DOHH2 (cell line): ENCODE measurements around the gene MARCHF9.
"Not testable (repeated sequence)": the region's sequence is repeated elsewhere in the genome, so short reads cannot be mapped to it uniquely, and the experiment has no call there.

Experiments used
- H3F3A ChIP-seq: fragments of 200-600 bp; sonication (generic), shearing (Covaris generic); 2 replicates; pipeline ENCODE4 v1.6.0; 2016; ENCODE audit warnings: antibody characterized with exemption, mild to moderate bottlenecking; ENCODE audit not compliant: control insufficient read depth, insufficient read depth
- H3K27ac ChIP-seq: fragments of 200-600 bp; sonication (generic); 2 replicates; pipeline ENCODE4 v1.5.1; 2014; ENCODE audit warnings: low read depth, mild to moderate bottlenecking, low read length, moderate library complexity
- H3K27me3 ChIP-seq: fragments of 200-600 bp; sonication (generic); 2 replicates; pipeline ENCODE4 v1.6.1; 2014; ENCODE audit warnings: mild to moderate bottlenecking, low read length, mixed read lengths; ENCODE audit not compliant: control insufficient read depth
- H3K36me3 ChIP-seq: fragments of 200-600 bp; sonication (generic); 2 replicates; pipeline ENCODE4 v1.6.1; 2014; ENCODE audit warnings: mild to moderate bottlenecking, low read length, moderate library complexity, mixed read lengths; ENCODE audit not compliant: control insufficient read depth
- H3K4me1 ChIP-seq: fragments of 200-600 bp; sonication (generic); 2 replicates; pipeline ENCODE4 v1.6.1; 2014; ENCODE audit warnings: mild to moderate bottlenecking, low read length, mixed read lengths; ENCODE audit not compliant: control insufficient read depth
- H3K4me2 ChIP-seq: fragments of 200-600 bp; sonication (generic); 2 replicates; pipeline ENCODE4 v1.6.0; 2014; ENCODE audit warnings: mild to moderate bottlenecking, low read length, moderate library complexity
- H3K4me3 ChIP-seq: fragments of 200-600 bp; sonication (generic); 2 replicates; pipeline ENCODE4 v1.5.1; 2014; ENCODE audit warnings: mild to moderate bottlenecking, low read length, mixed read lengths
- H3K79me2 ChIP-seq: fragments of 200-600 bp; sonication (generic); 2 replicates; pipeline ENCODE4 v1.6.1; 2014; ENCODE audit warnings: mild to moderate bottlenecking, low read length, mixed read lengths; ENCODE audit not compliant: control insufficient read depth
- H3K9me2 ChIP-seq: fragments of 200-600 bp; sonication (generic); replicated peaks from 2 replicates; pipeline ENCODE4 v1.6.1; 2014; ENCODE audit warnings: mild to moderate bottlenecking, low read length, mixed read lengths; ENCODE audit not compliant: control insufficient read depth
- H3K9me3 ChIP-seq: fragments of 200-600 bp; sonication (generic); 2 replicates; pipeline ENCODE4 v1.6.1; 2014; ENCODE audit warnings: antibody characterized with exemption, low read length, mixed read lengths; ENCODE audit not compliant: control insufficient read depth, insufficient read depth
- H4K20me1 ChIP-seq: fragments of 200-600 bp; sonication (generic); 2 replicates; pipeline ENCODE4 v1.6.0; 2014; ENCODE audit warnings: low read depth, mild to moderate bottlenecking, antibody characterized with exemption, low read length, moderate library complexity; ENCODE audit not compliant: control insufficient read depth, insufficient read depth
- CTCF ChIP-seq: fragments of 200-600 bp; sonication (generic); IDR thresholded peaks from one replicate; pipeline ENCODE4 v1.5.1; 2014; ENCODE audit warnings: antibody characterized with exemption, mild to moderate bottlenecking, low read depth, low read length; ENCODE audit not compliant: poor library complexity, severe bottlenecking
- EZH2phosphoT487 ChIP-seq: fragments of 200-600 bp; sonication (generic); IDR thresholded peaks from 2 replicates; pipeline ENCODE4 v1.6.1; 2017; ENCODE audit warnings: borderline replicate concordance, mild to moderate bottlenecking, antibody characterized with exemption, low read length, moderate library complexity, mixed read lengths

The MARCHF9 gene

GRCh38 chr12:57718641-57719528, 36.0 kb upstream of the MARCHF9 start:
- Histone ChIP-seq H3K36me3 (peaks cover 56% of the 10 kb centered on the region), H3K9me3 (no peaks in the 10 kb centered on the region), H3K4me3 (no peak overlapping the region), H4K20me1 (no peaks in the 10 kb centered on the region), H3K27ac (no peak overlapping the region), H3K79me2 (no peaks in the 10 kb centered on the region), H3K4me1 (peaks cover 5% of the 10 kb centered on the region), H3K9me2 (no peaks in the 10 kb centered on the region), H3F3A (peaks cover 8% of the 10 kb centered on the region; the same call in 1 of the 2 replicates), H3K27me3 (no peaks in the 10 kb centered on the region), H3K4me2 (no peak overlapping the region)
- TF ChIP-seq EZH2phosphoT487 (no peak), CTCF (no peak)

- H3K27me3 ChIP-seq, result no peaks in the 10 kb centered on the region
- H4K20me1 ChIP-seq, result no peaks in the 10 kb centered on the region
- H3K36me3 ChIP-seq, result peaks cover 56% of the 10 kb centered on the region
- H3K79me2 ChIP-seq, result no peaks in the 10 kb centered on the region
- no peak overlapping the region for H3K4me3 ChIP-seq
- peaks cover 9% of the 10 kb centered on the region for H3K4me1 ChIP-seq
- H3K27ac ChIP-seq, result no peak overlapping the region
- peaks cover 11% of the 10 kb centered on the region; the same call in 1 of the 2 replicates for H3F3A ChIP-seq
- H3K4me2 ChIP-seq, result no peak overlapping the region
- no peaks in the 10 kb centered on the region for H3K9me2 ChIP-seq
- H3K9me3 ChIP-seq, result no peaks in the 10 kb centered on the region
- TF ChIP-seq CTCF (no peak), EZH2phosphoT487 (no peak)
Measured at GRCh38 chr12:57719777-57720605, 34.9 kb upstream of the MARCHF9 start.

- H3F3A ChIP-seq, result peaks cover 11% of the 10 kb centered on the region; the same call in 1 of the 2 replicates
- H3K4me1 ChIP-seq, result peaks cover 12% of the 10 kb centered on the region
- H4K20me1 ChIP-seq, result no peaks in the 10 kb centered on the region
- no peaks in the 10 kb centered on the region for H3K9me2 ChIP-seq
- H3K27me3 ChIP-seq, result no peaks in the 10 kb centered on the region
- peaks cover 52% of the 10 kb centered on the region for H3K36me3 ChIP-seq
- no peak overlapping the region for H3K27ac ChIP-seq
- no peak overlapping the region for H3K4me2 ChIP-seq
- TF ChIP-seq CTCF (no peak), EZH2phosphoT487 (no peak)
- H3K9me3 ChIP-seq, result no peaks in the 10 kb centered on the region
- no peaks in the 10 kb centered on the region for H3K79me2 ChIP-seq
- no peak overlapping the region for H3K4me3 ChIP-seq
Measured at GRCh38 chr12:57720606-57721595, 34.0 kb upstream of the MARCHF9 start.

GRCh38 chr12:57721846-57722608, 32.9 kb upstream of the MARCHF9 start:
- peaks cover 15% of the 10 kb centered on the region for H3K4me1 ChIP-seq
- H3K27ac ChIP-seq, H3K4me3 ChIP-seq, H3K27me3 ChIP-seq, H3K79me2 ChIP-seq, H3K9me3 ChIP-seq, H4K20me1 ChIP-seq, H3K9me2 ChIP-seq, H3K4me2 ChIP-seq: not testable (repeated sequence)
- peaks cover 48% of the 10 kb centered on the region for H3K36me3 ChIP-seq
- peaks cover 11% of the 10 kb centered on the region; the same call in 1 of the 2 replicates for H3F3A ChIP-seq
